HepG2 (cell line): ENCODE measurements around the gene ABI3. TPM values are rescaled to one million over a fixed set of nuclear protein-coding genes. Genes with fewer than 3 reads are reported as not detected.

ENCODE experiments used
- HOXA5 ChIP-seq: sonication (generic); formaldehyde crosslinking; IDR thresholded peaks from 2 replicates; pipeline ENCODE4 v1.4.0; 2020; ENCODE audit warnings: missing genetic modification reagents
- HOXA7 ChIP-seq: sonication (generic); formaldehyde crosslinking; IDR thresholded peaks from 2 replicates; pipeline ENCODE4 v1.8.1; 2022; ENCODE audit warnings: mild to moderate bottlenecking, missing genetic modification reagents, moderate library complexity
- JUND ChIP-seq: sonication (generic); formaldehyde crosslinking; IDR thresholded peaks from 2 replicates; pipeline ENCODE4 v1.8.0; 2022; ENCODE audit warnings: mild to moderate bottlenecking, missing genetic modification reagents
- MTF1 ChIP-seq: sonication (generic); formaldehyde crosslinking; IDR thresholded peaks from 2 replicates; pipeline ENCODE4 v1.5.0; 2020; ENCODE audit warnings: missing genetic modification reagents
- TEAD2 ChIP-seq: sonication (generic); formaldehyde crosslinking; IDR thresholded peaks from 2 replicates; pipeline ENCODE4 v1.9.0; 2021; ENCODE audit warnings: missing genetic modification reagents
- THAP11 ChIP-seq: IDR thresholded peaks from 2 replicates; pipeline ENCODE4 v1.6.1; 2016; ENCODE audit warnings: missing biosample characterization, missing genetic modification reagents
- WIZ ChIP-seq: sonication (generic); formaldehyde crosslinking; IDR thresholded peaks from 2 replicates; pipeline ENCODE4 v1.5.1; 2020; ENCODE audit warnings: mild to moderate bottlenecking, missing genetic modification reagents
- ZNF274 ChIP-seq: sonication (generic); formaldehyde crosslinking; IDR thresholded peaks from 2 replicates; pipeline ENCODE4 v1.5.1; 2020; ENCODE audit warnings: mild to moderate bottlenecking, missing genetic modification reagents
- ZNF761 ChIP-seq: sonication (generic); formaldehyde crosslinking; conservative IDR thresholded peaks from 2 replicates; pipeline ENCODE4 v1.4.0; 2020; ENCODE audit warnings: mild to moderate bottlenecking, missing genetic modification reagents
- ZNF777 ChIP-seq: sonication (generic); formaldehyde crosslinking; IDR thresholded peaks from 2 replicates; pipeline ENCODE4 v1.4.0; 2020; ENCODE audit warnings: missing genetic modification reagents
- polyA plus RNA-seq, 8 experiments: library from polyadenylated mRNA; depleted of rRNA in 3 of 8; stranded (reverse) in 7 of 8; unstranded in 1 of 8; fragments of >200 nt; fragmentation: Illumina TruSeq in 4 of 8; extraction: Trizol in 4 of 8; gene quantifications; 2 replicates each; pipeline versions ENCODE4 v1.2.1 to v1.2.3, GENCODE V29; 2011 to 2016; ENCODE audit warnings: low read depth in 4 of 8, missing spikeins in 1 of 8, mixed read lengths in 1 of 8; ENCODE audit not compliant: insufficient read depth in 1 of 8
- total RNA-seq, 5 experiments: library from RNA; depleted of rRNA; stranded (reverse); fragments of >200 nt; fragmentation: Illumina TruSeq; extraction: Trizol; gene quantifications; 2 replicates each; pipeline ENCODE4 v1.2.3, GENCODE V29; 2016; ENCODE audit warnings: low read depth in 1 of 5
- TF ChIP-seq, protein P1 (sequence below): sonication (generic); formaldehyde crosslinking; IDR thresholded peaks from 2 replicates; pipeline ENCODE4 v1.5.0; 2020; ENCODE audit warnings: mild to moderate bottlenecking, missing genetic modification reagents, borderline replicate concordance
- TF ChIP-seq, protein P2 (sequence below): sonication (generic); formaldehyde crosslinking; IDR thresholded peaks from 2 replicates; pipeline ENCODE4 v1.8.0; 2022; ENCODE audit warnings: mild to moderate bottlenecking, missing genetic modification reagents; ENCODE audit not compliant: insufficient replicate concordance
- TF ChIP-seq, protein P3 (sequence below): sonication (generic); formaldehyde crosslinking; IDR thresholded peaks from 2 replicates; pipeline ENCODE4 v1.4.0; 2020; ENCODE audit warnings: missing genetic modification reagents, low read depth, mild to moderate bottlenecking, borderline replicate concordance
- TF ChIP-seq, protein P4 (sequence below): IDR thresholded peaks from 2 replicates; pipeline ENCODE4 v1.6.1; 2016; ENCODE audit warnings: control low read depth

ABI3 gene
- total and polyA plus RNA-seq, 2 of the 13 experiments (the other 11 are each of a cell fraction or from before 2014, with no cell fraction given) = not detected

DNA sequence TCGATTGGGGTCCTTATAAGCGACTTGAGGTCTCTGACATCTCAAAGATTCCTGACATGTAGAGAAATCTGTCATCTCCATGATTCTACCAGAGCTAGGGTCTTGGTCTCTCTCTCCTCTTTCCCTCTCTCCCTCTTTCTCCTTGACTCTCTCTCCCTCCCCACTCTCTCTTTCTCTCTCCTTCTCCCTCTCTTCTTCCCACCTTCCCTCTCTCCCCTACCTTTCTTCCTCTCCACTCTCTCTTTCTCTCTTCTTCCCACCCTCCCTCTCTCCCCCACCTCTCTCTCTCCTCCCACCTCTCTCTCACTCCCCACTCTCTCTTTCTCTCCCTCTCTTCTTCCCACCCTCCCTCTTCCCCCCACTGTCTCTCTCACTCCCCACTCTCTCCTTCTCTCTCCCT is 45.4 kb upstream of the ABI3 start (continued):
- TF ChIP-seq, protein P1, sequence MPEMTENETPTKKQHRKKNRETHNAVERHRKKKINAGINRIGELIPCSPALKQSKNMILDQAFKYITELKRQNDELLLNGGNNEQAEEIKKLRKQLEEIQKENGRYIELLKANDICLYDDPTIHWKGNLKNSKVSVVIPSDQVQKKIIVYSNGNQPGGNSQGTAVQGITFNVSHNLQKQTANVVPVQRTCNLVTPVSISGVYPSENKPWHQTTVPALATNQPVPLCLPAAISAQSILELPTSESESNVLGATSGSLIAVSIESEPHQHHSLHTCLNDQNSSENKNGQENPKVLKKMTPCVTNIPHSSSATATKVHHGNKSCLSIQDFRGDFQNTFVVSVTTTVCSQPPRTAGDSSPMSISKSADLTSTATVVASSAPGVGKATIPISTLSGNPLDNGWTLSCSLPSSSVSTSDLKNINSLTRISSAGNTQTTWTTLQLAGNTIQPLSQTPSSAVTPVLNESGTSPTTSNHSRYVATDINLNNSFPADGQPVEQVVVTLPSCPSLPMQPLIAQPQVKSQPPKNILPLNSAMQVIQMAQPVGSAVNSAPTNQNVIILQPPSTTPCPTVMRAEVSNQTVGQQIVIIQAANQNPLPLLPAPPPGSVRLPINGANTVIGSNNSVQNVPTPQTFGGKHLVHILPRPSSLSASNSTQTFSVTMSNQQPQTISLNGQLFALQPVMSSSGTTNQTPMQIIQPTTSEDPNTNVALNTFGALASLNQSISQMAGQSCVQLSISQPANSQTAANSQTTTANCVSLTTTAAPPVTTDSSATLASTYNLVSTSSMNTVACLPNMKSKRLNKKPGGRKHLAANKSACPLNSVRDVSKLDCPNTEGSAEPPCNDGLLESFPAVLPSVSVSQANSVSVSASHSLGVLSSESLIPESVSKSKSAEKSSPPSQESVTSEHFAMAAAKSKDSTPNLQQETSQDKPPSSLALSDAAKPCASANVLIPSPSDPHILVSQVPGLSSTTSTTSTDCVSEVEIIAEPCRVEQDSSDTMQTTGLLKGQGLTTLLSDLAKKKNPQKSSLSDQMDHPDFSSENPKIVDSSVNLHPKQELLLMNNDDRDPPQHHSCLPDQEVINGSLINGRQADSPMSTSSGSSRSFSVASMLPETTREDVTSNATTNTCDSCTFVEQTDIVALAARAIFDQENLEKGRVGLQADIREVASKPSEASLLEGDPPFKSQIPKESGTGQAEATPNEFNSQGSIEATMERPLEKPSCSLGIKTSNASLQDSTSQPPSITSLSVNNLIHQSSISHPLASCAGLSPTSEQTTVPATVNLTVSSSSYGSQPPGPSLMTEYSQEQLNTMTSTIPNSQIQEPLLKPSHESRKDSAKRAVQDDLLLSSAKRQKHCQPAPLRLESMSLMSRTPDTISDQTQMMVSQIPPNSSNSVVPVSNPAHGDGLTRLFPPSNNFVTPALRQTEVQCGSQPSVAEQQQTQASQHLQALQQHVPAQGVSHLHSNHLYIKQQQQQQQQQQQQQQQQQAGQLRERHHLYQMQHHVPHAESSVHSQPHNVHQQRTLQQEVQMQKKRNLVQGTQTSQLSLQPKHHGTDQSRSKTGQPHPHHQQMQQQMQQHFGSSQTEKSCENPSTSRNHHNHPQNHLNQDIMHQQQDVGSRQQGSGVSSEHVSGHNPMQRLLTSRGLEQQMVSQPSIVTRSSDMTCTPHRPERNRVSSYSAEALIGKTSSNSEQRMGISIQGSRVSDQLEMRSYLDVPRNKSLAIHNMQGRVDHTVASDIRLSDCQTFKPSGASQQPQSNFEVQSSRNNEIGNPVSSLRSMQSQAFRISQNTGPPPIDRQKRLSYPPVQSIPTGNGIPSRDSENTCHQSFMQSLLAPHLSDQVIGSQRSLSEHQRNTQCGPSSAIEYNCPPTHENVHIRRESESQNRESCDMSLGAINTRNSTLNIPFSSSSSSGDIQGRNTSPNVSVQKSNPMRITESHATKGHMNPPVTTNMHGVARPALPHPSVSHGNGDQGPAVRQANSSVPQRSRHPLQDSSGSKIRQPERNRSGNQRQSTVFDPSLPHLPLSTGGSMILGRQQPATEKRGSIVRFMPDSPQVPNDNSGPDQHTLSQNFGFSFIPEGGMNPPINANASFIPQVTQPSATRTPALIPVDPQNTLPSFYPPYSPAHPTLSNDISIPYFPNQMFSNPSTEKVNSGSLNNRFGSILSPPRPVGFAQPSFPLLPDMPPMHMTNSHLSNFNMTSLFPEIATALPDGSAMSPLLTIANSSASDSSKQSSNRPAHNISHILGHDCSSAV = no peak
- TF ChIP-seq HOXA7 (no peak), ZNF761 (CRISPR knock-in tag) (no peak), JUND (CRISPR knock-in tag) (no peak), ZNF274 (CRISPR knock-in tag) (no peak), THAP11 (CRISPR knock-in tag) (no peak), TEAD2 (no peak), MTF1 (CRISPR knock-in tag) (no peak), ZNF777 (CRISPR knock-in tag) (no peak), WIZ (CRISPR knock-in tag) (no peak), HOXA5 (CRISPR knock-in tag) (no peak)
- TF ChIP-seq, protein P2, sequence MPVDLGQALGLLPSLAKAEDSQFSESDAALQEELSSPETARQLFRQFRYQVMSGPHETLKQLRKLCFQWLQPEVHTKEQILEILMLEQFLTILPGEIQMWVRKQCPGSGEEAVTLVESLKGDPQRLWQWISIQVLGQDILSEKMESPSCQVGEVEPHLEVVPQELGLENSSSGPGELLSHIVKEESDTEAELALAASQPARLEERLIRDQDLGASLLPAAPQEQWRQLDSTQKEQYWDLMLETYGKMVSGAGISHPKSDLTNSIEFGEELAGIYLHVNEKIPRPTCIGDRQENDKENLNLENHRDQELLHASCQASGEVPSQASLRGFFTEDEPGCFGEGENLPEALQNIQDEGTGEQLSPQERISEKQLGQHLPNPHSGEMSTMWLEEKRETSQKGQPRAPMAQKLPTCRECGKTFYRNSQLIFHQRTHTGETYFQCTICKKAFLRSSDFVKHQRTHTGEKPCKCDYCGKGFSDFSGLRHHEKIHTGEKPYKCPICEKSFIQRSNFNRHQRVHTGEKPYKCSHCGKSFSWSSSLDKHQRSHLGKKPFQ (CRISPR knock-in tag) = no peak
- TF ChIP-seq, protein P3, sequence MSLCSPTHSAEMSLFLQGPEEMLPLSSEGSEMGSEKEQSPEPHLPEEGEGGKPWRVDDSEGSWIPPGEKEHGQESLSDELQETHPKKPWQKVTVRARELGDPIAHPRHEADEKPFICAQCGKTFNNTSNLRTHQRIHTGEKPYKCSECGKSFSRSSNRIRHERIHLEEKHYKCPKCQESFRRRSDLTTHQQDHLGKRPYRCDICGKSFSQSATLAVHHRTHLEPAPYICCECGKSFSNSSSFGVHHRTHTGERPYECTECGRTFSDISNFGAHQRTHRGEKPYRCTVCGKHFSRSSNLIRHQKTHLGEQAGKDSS (CRISPR knock-in tag) = no peak
- TF ChIP-seq, protein P4, sequence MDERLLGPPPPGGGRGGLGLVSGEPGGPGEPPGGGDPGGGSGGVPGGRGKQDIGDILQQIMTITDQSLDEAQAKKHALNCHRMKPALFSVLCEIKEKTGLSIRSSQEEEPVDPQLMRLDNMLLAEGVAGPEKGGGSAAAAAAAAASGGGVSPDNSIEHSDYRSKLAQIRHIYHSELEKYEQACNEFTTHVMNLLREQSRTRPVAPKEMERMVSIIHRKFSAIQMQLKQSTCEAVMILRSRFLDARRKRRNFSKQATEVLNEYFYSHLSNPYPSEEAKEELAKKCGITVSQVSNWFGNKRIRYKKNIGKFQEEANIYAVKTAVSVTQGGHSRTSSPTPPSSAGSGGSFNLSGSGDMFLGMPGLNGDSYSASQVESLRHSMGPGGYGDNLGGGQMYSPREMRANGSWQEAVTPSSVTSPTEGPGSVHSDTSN (CRISPR knock-in tag) = no peak
